GM12801 (cell line): ENCODE results near the gene FARSA.

ENCODE experiments used
- CTCF ChIP-seq: IDR thresholded peaks from one replicate; pipeline ENCODE4 v1.5.1; 2011; ENCODE audit warnings: control low read depth; ENCODE audit not compliant: insufficient read length; ENCODE audit errors: extremely low read depth

FARSA gene

GRCh38 chr19:12922959-12923358 is 10.6 kb downstream of the FARSA start:
- TF ChIP-seq CTCF = no peak

GRCh38 chr19:12921047-12921446 is 12.5 kb downstream of the FARSA start:
- TF ChIP-seq CTCF = no peak

DNA sequence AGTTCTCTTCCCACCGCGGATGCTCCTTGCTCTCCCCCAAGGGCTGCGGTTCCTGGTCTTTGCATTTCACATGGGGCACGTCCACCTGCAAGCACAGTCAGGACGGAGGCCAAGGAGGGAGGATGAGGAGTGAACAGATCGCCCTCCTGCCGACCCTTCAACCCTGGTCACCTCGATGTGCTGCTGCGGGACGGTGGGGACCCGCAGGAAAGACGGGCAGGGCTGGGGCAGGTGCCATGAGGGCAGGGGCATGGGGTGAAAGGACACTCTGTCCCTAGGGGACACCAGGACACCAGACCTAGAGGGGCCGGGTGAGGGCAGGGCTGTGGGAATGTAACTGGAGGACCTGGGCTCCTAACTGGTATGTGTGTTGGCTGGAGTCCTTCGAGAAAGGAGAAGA is 15.3 kb downstream of the FARSA start:
- TF ChIP-seq CTCF = no peak

- TF ChIP-seq CTCF = no peak
These were observed 19.4 kb downstream of the FARSA start for GRCh38 chr19:12913851-12914690.

DNA sequence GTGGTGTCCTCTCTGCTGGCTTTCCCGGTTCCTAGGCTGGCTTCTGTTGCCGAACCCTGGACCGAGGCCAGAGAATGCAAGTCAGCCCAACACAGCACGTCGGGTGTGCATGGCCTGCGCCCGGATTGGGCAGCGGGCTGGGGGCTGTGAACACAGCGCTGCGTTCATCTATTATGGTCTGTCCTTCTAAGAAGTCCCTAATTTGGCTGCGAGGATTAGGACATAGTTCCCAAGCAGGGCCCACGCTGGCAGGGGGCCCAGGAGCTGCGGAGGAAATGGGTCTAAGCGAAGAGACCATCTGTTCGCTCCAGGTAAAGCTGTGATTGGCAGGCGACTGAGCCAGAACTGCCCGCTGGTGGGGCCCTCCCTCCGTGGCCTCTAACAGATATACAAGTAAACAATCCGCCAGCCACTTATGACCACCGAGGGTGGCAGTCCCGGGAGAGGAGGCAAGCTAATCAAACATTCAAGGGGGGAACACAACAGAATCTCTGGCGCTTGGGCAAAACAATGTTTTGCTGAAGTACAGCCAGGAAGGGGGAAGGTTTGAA is 20.4 kb downstream of the FARSA start:
- no peak for TF ChIP-seq CTCF

DNA sequence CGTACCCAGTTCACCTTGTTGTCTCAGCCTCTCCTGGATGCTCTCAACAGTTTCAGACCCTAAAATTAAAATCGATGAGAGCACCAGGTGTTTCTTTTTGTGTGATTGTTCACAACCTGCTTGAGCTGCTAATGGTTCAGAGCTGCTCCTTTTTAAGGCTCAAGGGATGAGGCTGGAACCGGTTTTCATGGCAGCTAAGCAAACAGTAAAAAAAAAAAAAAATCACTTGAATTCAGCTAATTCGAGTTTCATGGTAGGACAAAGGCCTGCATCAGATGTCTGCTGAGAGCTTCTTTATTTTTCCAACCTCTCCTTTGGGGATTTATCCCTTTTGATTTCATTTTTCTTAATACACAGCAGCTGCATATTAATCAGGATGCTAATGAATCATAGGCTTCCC is 20.9 kb downstream of the FARSA start:
- no peak for TF ChIP-seq CTCF

- no peak for TF ChIP-seq CTCF
These were observed 26.3 kb downstream of the FARSA start for GRCh38 chr19:12907166-12907565.
